Testis (tissue), 2 donors: Measurements from ENCODE around the gene AIMP1.

Source experiments
- CTCF ChIP-seq, 3 experiments: fragments of 450-650 bp in 2 of 3; fragments of 200-600 bp in 1 of 3; sonication (generic) in 1 of 3; IDR thresholded peaks; one replicate each; pipeline ENCODE4 v1.5.1; 2016 to 2019; ENCODE audit warnings: antibody characterized with exemption in 3 of 3, mild to moderate bottlenecking in 2 of 3, moderate library complexity in 1 of 3
- POLR2A ChIP-seq: fragments of 450-650 bp; IDR thresholded peaks from one replicate; pipeline ENCODE4 v1.6.1; 2017; ENCODE audit warnings: antibody characterized with exemption, mild to moderate bottlenecking, moderate library complexity

GRCh38 chr4:106339431-106339830 is 23.1 kb downstream of the AIMP1 start:
- no peak for TF ChIP-seq CTCF (IDR thresholded peaks at IDR 0.05)
- TF ChIP-seq POLR2A: no peak
